Mucosa of descending colon (tissue), 3 donors: ENCODE measurements around the gene VRK2. TPM values are rescaled to one million over a fixed set of nuclear protein-coding genes. Genes with fewer than 3 reads are reported as not detected.
A peak's percentile ranks its signal among the peaks of the same experiment; 100 is the strongest.
"Not testable (repeated sequence)": the region's sequence is repeated elsewhere in the genome, so short reads cannot be mapped to it uniquely, and the experiment has no call there.

Experiments
- ATAC-seq: fragments of 200-7000 bp; cut with Tn5 transposase; one replicate; pipeline ENCODE4 v1.9.1; 2020; ENCODE audit warnings: mild to moderate bottlenecking, moderate library complexity
- DNase-seq, 3 donors: peaks; one replicate each; pipeline ENCODE4 v3.0.0-alpha.2; 2020
- H3K36me3 ChIP-seq: fragments of 200-600 bp; one replicate; pipeline ENCODE4 v1.8.0; 2021; ENCODE audit warnings: low read depth, mild to moderate bottlenecking
- H3K4me1 ChIP-seq: fragments of 200-600 bp; one replicate; pipeline ENCODE4 v1.8.0; 2021; ENCODE audit warnings: low read depth, mild to moderate bottlenecking
- H3K4me3 ChIP-seq: fragments of 200-600 bp; one replicate; pipeline ENCODE4 v1.8.0; 2021; ENCODE audit warnings: mild to moderate bottlenecking
- H3K9me3 ChIP-seq: fragments of 200-600 bp; one replicate; pipeline ENCODE4 v1.8.0; 2021; ENCODE audit warnings: mild to moderate bottlenecking
- intact Hi-C, 2 donors: fragments of 100-400 bp; cut with DNase I in 1 of 2; cut with micrococcal nuclease in 1 of 2; formaldehyde crosslinking; loops; one replicate each; pipeline versions ENCODE4 v1.11.0 to v1.11.1; 2022; cut with DNase I, micrococcal nuclease
- total RNA-seq, 3 donors: library from RNA; stranded (reverse); fragmentation: NEBNext Ultra II Directional in 2 of 3; extraction: Animal tissue kit (Norgen Biotek cat#: 25700) in 2 of 3; gene quantifications; one replicate each; pipeline versions ENCODE4 v1.2.1 to v1.2.4, GENCODE V29; 2021 to 2023
- TF ChIP-seq, protein P1 (sequence below): fragments of 200-600 bp; IDR thresholded peaks from one replicate; pipeline ENCODE4 v1.8.0; 2022; ENCODE audit warnings: antibody characterized with exemption, mild to moderate bottlenecking
- donor health status: DM: no; HTN: no; CAD: no; lungs with moderate emphysema.
- donor health status: DM: no; HTN: no; CAD: no.
- donor health status: DM: no; HTN: yes; CAD: no.

Gene VRK2
- total RNA-seq, 3 donors from 2014 or later, result 20.3 to 24.0 (median 22.9) TPM

DNA sequence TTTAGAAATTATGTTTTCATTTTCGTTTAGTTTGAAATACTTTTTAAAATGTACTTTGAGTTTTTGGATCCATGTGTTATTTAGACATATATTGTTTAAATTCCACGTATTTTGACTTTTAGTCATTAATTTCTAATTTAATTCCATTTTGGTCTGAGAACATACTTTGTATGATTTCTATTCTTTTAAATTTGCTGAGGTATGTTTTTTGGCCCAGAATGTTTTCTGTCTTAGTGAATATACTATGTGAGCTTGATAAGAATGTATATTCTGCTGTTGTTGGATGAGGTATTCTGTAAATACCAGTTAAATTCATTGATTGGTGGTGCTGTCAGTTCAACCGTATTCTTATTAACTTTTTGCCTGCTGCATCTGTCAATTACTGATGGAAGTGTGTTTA, 26.4 kb downstream of the VRK2 start:
- Histone ChIP-seq H3K9me3 (no peaks in the 10 kb centered on the region), H3K36me3 (no peaks in the 10 kb centered on the region), H3K4me3 (no peak overlapping the region), H3K4me1 (no peaks in the 10 kb centered on the region)
- ATAC-seq (no peak), DNase-seq (no peak)
- TF ChIP-seq, protein P1, sequence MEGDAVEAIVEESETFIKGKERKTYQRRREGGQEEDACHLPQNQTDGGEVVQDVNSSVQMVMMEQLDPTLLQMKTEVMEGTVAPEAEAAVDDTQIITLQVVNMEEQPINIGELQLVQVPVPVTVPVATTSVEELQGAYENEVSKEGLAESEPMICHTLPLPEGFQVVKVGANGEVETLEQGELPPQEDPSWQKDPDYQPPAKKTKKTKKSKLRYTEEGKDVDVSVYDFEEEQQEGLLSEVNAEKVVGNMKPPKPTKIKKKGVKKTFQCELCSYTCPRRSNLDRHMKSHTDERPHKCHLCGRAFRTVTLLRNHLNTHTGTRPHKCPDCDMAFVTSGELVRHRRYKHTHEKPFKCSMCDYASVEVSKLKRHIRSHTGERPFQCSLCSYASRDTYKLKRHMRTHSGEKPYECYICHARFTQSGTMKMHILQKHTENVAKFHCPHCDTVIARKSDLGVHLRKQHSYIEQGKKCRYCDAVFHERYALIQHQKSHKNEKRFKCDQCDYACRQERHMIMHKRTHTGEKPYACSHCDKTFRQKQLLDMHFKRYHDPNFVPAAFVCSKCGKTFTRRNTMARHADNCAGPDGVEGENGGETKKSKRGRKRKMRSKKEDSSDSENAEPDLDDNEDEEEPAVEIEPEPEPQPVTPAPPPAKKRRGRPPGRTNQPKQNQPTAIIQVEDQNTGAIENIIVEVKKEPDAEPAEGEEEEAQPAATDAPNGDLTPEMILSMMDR, result no peak
- intact Hi-C loops, result no loop called here

DNA sequence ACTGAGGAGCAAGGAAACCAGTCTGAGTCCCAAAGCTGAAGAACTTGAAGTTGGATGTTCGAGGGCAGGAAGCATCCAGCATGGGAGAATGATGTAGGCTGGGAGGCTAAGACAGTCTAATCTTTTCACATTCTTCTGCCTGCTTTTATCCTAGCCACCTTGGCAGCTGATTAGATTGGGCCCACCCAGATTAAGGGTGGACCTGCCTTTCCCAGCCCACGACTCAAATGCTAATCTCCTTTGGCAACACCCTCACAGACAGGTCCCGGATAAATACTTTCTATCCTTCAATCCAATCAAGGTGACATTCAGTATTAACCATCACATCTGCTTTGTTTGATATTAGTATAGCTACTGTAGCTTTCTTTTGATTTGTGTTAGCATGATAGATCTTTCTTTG, 27.1 kb downstream of the VRK2 start:
- TF ChIP-seq, protein P1, result no peak
- ATAC-seq (no peak), DNase-seq (no peak)
- intact Hi-C loops, result no loop called here
- Histone ChIP-seq H3K4me3 (no peak overlapping the region), H3K9me3 (no peaks in the 10 kb centered on the region), H3K36me3 (no peaks in the 10 kb centered on the region), H3K4me1 (no peaks in the 10 kb centered on the region)

DNA sequence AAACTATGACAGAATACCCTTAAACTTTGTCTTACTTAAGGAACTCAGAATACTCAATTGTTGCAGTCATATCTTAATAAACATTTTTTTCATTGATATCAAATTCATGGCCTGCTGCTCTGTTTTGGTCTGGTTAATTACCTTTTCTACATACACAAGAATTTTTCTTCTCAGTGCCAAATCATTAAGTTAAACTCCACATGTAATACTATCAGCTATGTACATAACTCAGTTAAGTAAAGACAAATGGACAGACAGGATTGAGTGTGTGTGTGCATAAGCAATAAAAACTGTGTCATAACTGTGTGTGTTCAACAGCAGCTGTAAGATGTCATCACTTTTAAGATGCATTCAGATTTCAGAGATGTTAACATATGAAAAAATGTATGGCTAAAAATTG, 34.4 kb downstream of the VRK2 start:
- intact Hi-C loops, result no loop called here
- H3K4me1 ChIP-seq, result no peaks in the 10 kb centered on the region
- no peak overlapping the region for H3K4me3 ChIP-seq
- no peaks in the 10 kb centered on the region for H3K36me3 ChIP-seq
- TF ChIP-seq, protein P1, result no peak
- H3K9me3 ChIP-seq, result no peaks in the 10 kb centered on the region
- ATAC-seq (peak; percentile 81), DNase-seq (no peak)

DNA sequence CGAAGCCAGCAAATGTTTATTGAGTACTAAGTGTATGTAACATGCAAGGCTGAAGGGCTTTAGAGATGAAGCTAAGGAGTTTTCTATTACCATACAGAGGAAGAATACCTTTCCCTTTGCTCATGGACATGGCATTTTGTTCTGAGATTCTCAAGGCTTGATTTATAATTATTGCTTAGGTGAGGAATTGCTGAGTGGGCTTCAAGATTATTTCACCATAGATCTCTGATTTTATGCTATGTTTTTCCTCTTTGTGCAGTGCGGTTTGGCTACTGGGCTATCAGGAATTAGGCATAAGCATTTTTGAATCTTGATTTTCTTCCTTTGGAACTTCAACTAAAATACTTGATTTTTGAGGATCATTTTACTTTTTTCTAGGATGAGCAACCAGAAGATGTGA, 42.5 kb downstream of the VRK2 start:
- intact Hi-C loops, result no loop called here
- TF ChIP-seq, protein P1, result no peak
- no peak for DNase-seq
- no peak overlapping the region for H3K4me3 ChIP-seq
- no peak for ATAC-seq
- H3K36me3 ChIP-seq, result no peaks in the 10 kb centered on the region
- H3K4me1 ChIP-seq, result no peaks in the 10 kb centered on the region
- H3K9me3 ChIP-seq, result peaks cover 2% of the 10 kb centered on the region

DNA sequence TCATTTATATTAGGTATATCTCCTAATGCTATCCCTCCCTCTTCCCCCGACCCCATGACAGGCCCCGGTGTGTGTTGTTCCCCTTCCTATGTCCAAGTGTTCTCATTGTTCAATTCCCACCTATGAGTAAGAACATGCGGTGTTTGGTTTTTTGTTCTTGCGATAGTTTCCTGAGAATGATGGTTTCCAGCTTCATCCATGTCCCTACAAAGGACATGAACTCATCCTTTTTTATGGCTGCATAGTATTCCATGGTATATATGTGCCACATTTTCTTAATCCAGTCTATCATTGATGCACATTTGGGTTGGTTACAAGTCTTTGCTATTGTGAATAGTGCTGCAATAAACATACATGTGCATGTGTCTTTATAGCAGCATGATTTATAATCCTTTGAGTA, 46.2 kb downstream of the VRK2 start:
- DNase-seq, intact Hi-C loops, H3K4me1 ChIP-seq, H3K9me3 ChIP-seq, ATAC-seq, H3K36me3 ChIP-seq, H3K4me3 ChIP-seq: not testable (repeated sequence)

DNA sequence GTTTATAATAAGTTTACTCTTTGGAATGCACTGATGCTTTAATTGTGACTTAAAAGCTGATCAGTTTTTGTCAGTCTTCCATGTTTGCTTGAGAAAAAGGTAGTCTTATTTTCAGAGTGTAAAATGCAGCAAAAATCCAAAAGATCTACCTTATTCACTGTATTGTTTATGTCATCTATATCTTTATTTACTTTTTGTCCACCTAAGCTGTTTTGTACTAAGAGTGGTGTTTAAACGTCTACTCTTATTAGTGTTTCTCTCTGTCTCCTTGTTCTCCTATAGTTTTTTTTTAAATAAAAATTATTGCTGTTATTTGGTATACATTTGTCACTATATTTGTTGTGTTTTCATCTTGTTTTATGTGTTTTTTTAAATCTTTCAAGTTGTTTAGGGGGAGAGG, 50.4 kb downstream of the VRK2 start:
- TF ChIP-seq, protein P1, result no peak
- no peak overlapping the region for H3K4me3 ChIP-seq
- no peak for DNase-seq
- intact Hi-C loops, result no loop called here
- H3K36me3 ChIP-seq, result no peaks in the 10 kb centered on the region
- ATAC-seq, result no peak
- H3K9me3 ChIP-seq, result peaks cover 4% of the 10 kb centered on the region
- H3K4me1 ChIP-seq, result no peaks in the 10 kb centered on the region
